Spleen (tissue), 7 donors: ENCODE data around the gene RAB11A.

Experiments used
- POLR2A ChIP-seq, 3 donors: fragments of 450-650 bp; IDR thresholded peaks; one replicate each; pipeline ENCODE4 v1.5.1; 2017; ENCODE audit warnings: antibody characterized with exemption in 3 of 3, mild to moderate bottlenecking in 1 of 3
- POLR2AphosphoS5 ChIP-seq, 3 donors: sonication (generic); formaldehyde crosslinking; IDR thresholded peaks; one replicate each; pipeline ENCODE4 v1.5.1; 2017; ENCODE audit warnings: antibody characterized with exemption in 3 of 3
- TF ChIP-seq, protein P1 (sequence below), 11 experiments: fragments of 200-600 bp in 7 of 11; fragments of 450-650 bp in 4 of 11; sonication (generic) in 4 of 11; IDR thresholded peaks in 8 of 11; conservative IDR thresholded peaks in 3 of 11; 1 replicate in 7 of 11; 2 replicates in 4 of 11; pipeline versions ENCODE4 v1.4.0 to v1.8.0; 2016 to 2021; ENCODE audit warnings: antibody characterized with exemption in 11 of 11, inconsistent platforms in 4 of 11, mild to moderate bottlenecking in 1 of 11
- donor health status: DM: no; HTN: no; CAD: no; lungs with moderate emphysema.
- donor health status: DM: no; HTN: no; CAD: no.
- donor health status: DM: no; HTN: no; CAD: no.

DNA sequence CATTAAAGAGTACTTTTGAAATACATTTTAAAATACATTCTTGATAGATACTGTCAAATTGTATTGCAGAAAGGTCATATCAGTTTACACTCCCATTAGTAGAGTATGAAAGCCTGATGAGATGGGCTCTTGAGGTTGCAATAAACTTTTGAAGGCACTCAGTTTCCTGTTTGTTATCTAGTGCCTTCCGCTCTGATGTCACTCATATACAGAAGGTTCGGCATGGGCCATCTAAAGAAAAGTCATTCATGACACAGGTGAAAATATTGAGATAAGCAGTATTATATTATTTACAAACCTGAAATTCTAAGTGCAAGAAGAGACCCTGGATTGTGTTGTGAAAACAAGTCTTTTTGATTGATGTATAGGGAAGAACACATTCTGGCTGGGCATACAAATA, 40.7 kb upstream of the RAB11A start:
- TF ChIP-seq POLR2A (IDR thresholded peaks at IDR 0.05) (no peak), POLR2AphosphoS5 (IDR thresholded peaks at IDR 0.05) (no peak)
- TF ChIP-seq, protein P1, sequence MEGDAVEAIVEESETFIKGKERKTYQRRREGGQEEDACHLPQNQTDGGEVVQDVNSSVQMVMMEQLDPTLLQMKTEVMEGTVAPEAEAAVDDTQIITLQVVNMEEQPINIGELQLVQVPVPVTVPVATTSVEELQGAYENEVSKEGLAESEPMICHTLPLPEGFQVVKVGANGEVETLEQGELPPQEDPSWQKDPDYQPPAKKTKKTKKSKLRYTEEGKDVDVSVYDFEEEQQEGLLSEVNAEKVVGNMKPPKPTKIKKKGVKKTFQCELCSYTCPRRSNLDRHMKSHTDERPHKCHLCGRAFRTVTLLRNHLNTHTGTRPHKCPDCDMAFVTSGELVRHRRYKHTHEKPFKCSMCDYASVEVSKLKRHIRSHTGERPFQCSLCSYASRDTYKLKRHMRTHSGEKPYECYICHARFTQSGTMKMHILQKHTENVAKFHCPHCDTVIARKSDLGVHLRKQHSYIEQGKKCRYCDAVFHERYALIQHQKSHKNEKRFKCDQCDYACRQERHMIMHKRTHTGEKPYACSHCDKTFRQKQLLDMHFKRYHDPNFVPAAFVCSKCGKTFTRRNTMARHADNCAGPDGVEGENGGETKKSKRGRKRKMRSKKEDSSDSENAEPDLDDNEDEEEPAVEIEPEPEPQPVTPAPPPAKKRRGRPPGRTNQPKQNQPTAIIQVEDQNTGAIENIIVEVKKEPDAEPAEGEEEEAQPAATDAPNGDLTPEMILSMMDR (IDR thresholded peaks at IDR 0.05 in 8 of 11, conservative IDR thresholded peaks at IDR 0.05 in 3 of 11): no peak
